Memory B cell (primary cell): ENCODE data around the gene FTCDNL1.
A peak's percentile ranks its signal among the peaks of the same experiment; 100 is the strongest.

Source experiments
- ATAC-seq: fragments of 150-1000 bp; cut with Tn5 transposase; 2 replicates; pipeline ENCODE4 v1.10.0; 2021; ENCODE audit warnings: low read depth, mild to moderate bottlenecking, moderate library complexity
- DNase-seq, 2 donors: peaks; one replicate each; pipeline ENCODE4 v3.0.0; 2022; ENCODE audit warnings: low spot score in 2 of 2
- H3K27ac Mint-ChIP-seq: one replicate; pipeline ENCODE4 v1.8.0; 2022; ENCODE audit warnings: mild to moderate bottlenecking, moderate library complexity, mixed read lengths
- H3K27me3 Mint-ChIP-seq: one replicate; pipeline ENCODE4 v1.8.0; 2022; ENCODE audit warnings: mixed read lengths
- H3K36me3 Mint-ChIP-seq: one replicate; pipeline ENCODE4 v1.8.0; 2022; ENCODE audit warnings: mild to moderate bottlenecking, mixed read lengths
- H3K4me1 Mint-ChIP-seq: one replicate; pipeline ENCODE4 v1.8.0; 2022; ENCODE audit warnings: mixed read lengths
- H3K4me3 Mint-ChIP-seq: one replicate; pipeline ENCODE4 v1.8.0; 2022; ENCODE audit warnings: mild to moderate bottlenecking, moderate library complexity, mixed read lengths
- H3K9me3 Mint-ChIP-seq: one replicate; pipeline ENCODE4 v1.8.0; 2022; ENCODE audit warnings: mixed read lengths

Gene FTCDNL1

GRCh38 chr2:199756743-199757142, 94.2 kb downstream of the FTCDNL1 start:
- H3K36me3 Mint-ChIP-seq = no peaks in the 10 kb centered on the region
- H3K9me3 Mint-ChIP-seq = peaks cover 4% of the 10 kb centered on the region
- peaks cover 2% of the 10 kb centered on the region for H3K4me1 Mint-ChIP-seq
- no peak overlapping the region for H3K4me3 Mint-ChIP-seq
- H3K27ac Mint-ChIP-seq = no peak overlapping the region
- ATAC-seq (no peak), DNase-seq (no peak)
- no peaks in the 10 kb centered on the region for H3K27me3 Mint-ChIP-seq

GRCh38 chr2:199756211-199756610, 94.8 kb downstream of the FTCDNL1 start:
- Mint-ChIP-seq H3K4me1 (peaks cover 2% of the 10 kb centered on the region), H3K36me3 (no peaks in the 10 kb centered on the region), H3K9me3 (peaks cover 4% of the 10 kb centered on the region), H3K27me3 (no peaks in the 10 kb centered on the region), H3K4me3 (no peak overlapping the region), H3K27ac (no peak overlapping the region)
- DNase-seq (no peak), ATAC-seq (no peak)

- Mint-ChIP-seq H3K27ac (no peak overlapping the region), H3K36me3 (no peaks in the 10 kb centered on the region), H3K27me3 (no peaks in the 10 kb centered on the region), H3K4me3 (no peak overlapping the region), H3K9me3 (peaks cover 4% of the 10 kb centered on the region), H3K4me1 (peaks cover 2% of the 10 kb centered on the region)
- ATAC-seq (no peak), DNase-seq (no peak)
Measured at GRCh38 chr2:199754766-199755165, 96.2 kb downstream of the FTCDNL1 start.

GRCh38 chr2:199751492-199752120, 99.4 kb downstream of the FTCDNL1 start:
- H3K27me3 Mint-ChIP-seq = peaks cover 3% of the 10 kb centered on the region
- ATAC-seq = no peak
- H3K9me3 Mint-ChIP-seq = peaks cover 4% of the 10 kb centered on the region
- H3K4me1 Mint-ChIP-seq = peaks cover 2% of the 10 kb centered on the region
- no peak overlapping the region for H3K27ac Mint-ChIP-seq
- no peaks in the 10 kb centered on the region for H3K36me3 Mint-ChIP-seq
- DNase-seq = no peak
- H3K4me3 Mint-ChIP-seq = no peak overlapping the region

- Mint-ChIP-seq H3K4me3 (no peak overlapping the region), H3K27ac (no peak overlapping the region), H3K9me3 (peaks cover 4% of the 10 kb centered on the region), H3K36me3 (no peaks in the 10 kb centered on the region), H3K4me1 (no peaks in the 10 kb centered on the region), H3K27me3 (peaks cover 5% of the 10 kb centered on the region)
- no peak for ATAC-seq
- DNase-seq = no peak
Measured at GRCh38 chr2:199749571-199749970, 101.4 kb downstream of the FTCDNL1 start.

- H3K9me3 Mint-ChIP-seq = no peaks in the 10 kb centered on the region
- H3K36me3 Mint-ChIP-seq = no peaks in the 10 kb centered on the region
- peaks cover under 1% of the 10 kb centered on the region for H3K4me1 Mint-ChIP-seq
Measured at GRCh38 chr2:199744724-199745123, 106.3 kb downstream of the FTCDNL1 start.

GRCh38 chr2:199744260-199744659, 106.7 kb downstream of the FTCDNL1 start:
- H3K4me1 Mint-ChIP-seq = peaks cover 2% of the 10 kb centered on the region
- no peak overlapping the region for H3K4me3 Mint-ChIP-seq
- H3K27ac Mint-ChIP-seq = no peak overlapping the region
- ATAC-seq = no peak
- peaks cover 5% of the 10 kb centered on the region for H3K27me3 Mint-ChIP-seq
- no peak for DNase-seq
- H3K36me3 Mint-ChIP-seq = no peaks in the 10 kb centered on the region
- H3K9me3 Mint-ChIP-seq = no peaks in the 10 kb centered on the region

More at GRCh38 chr2:199744724-199745123, 106.3 kb downstream of the FTCDNL1 start:
- H3K27me3 Mint-ChIP-seq = peaks cover 5% of the 10 kb centered on the region
- no peak overlapping the region for H3K4me3 Mint-ChIP-seq
- no peak for ATAC-seq
- H3K27ac Mint-ChIP-seq = no peak overlapping the region
- DNase-seq = no peak

GRCh38 chr2:199743415-199744120, 107.4 kb downstream of the FTCDNL1 start:
- DNase-seq (no peak), ATAC-seq (no peak)
- H3K4me3 Mint-ChIP-seq = no peak overlapping the region
- H3K9me3 Mint-ChIP-seq = no peaks in the 10 kb centered on the region
- H3K27ac Mint-ChIP-seq = no peak overlapping the region
- H3K4me1 Mint-ChIP-seq = peaks cover 2% of the 10 kb centered on the region
- H3K27me3 Mint-ChIP-seq = peaks cover 7% of the 10 kb centered on the region
- no peaks in the 10 kb centered on the region for H3K36me3 Mint-ChIP-seq

- Mint-ChIP-seq H3K36me3 (no peaks in the 10 kb centered on the region), H3K27me3 (peaks cover 6% of the 10 kb centered on the region), H3K4me1 (peaks cover 2% of the 10 kb centered on the region), H3K27ac (no peak overlapping the region), H3K4me3 (no peak overlapping the region), H3K9me3 (no peaks in the 10 kb centered on the region)
- DNase-seq (no peak), ATAC-seq (no peak)
Measured at GRCh38 chr2:199742884-199743283, 108.1 kb downstream of the FTCDNL1 start.

- no peaks in the 10 kb centered on the region for H3K9me3 Mint-ChIP-seq
- no peaks in the 10 kb centered on the region for H3K36me3 Mint-ChIP-seq
- DNase-seq (no peak), ATAC-seq (no peak)
- peaks cover 6% of the 10 kb centered on the region for H3K27me3 Mint-ChIP-seq
- no peak overlapping the region for H3K27ac Mint-ChIP-seq
- no peak overlapping the region for H3K4me3 Mint-ChIP-seq
- peaks cover 2% of the 10 kb centered on the region for H3K4me1 Mint-ChIP-seq
Measured at GRCh38 chr2:199740111-199740428, 110.9 kb downstream of the FTCDNL1 start.

- H3K27ac Mint-ChIP-seq = no peak overlapping the region
- H3K4me3 Mint-ChIP-seq = no peak overlapping the region
Measured at GRCh38 chr2:199739413-199740110, 111.4 kb downstream of the FTCDNL1 start.

GRCh38 chr2:199738727-199739412, 112.1 kb downstream of the FTCDNL1 start:
- no peak for ATAC-seq
- Mint-ChIP-seq H3K4me3 (no peak overlapping the region), H3K27ac (no peak overlapping the region), H3K36me3 (no peaks in the 10 kb centered on the region), H3K27me3 (peaks cover 4% of the 10 kb centered on the region), H3K4me1 (peaks cover 2% of the 10 kb centered on the region), H3K9me3 (no peaks in the 10 kb centered on the region)
- no peak for DNase-seq

More at GRCh38 chr2:199739413-199740110, 111.4 kb downstream of the FTCDNL1 start:
- DNase-seq (peak; percentile 34 to 59), ATAC-seq (no peak)
- H3K9me3 Mint-ChIP-seq = no peaks in the 10 kb centered on the region
- H3K36me3 Mint-ChIP-seq = no peaks in the 10 kb centered on the region
- H3K4me1 Mint-ChIP-seq = peaks cover 2% of the 10 kb centered on the region
- H3K27me3 Mint-ChIP-seq = peaks cover 4% of the 10 kb centered on the region

GRCh38 chr2:199734651-199735050, 116.3 kb downstream of the FTCDNL1 start:
- Mint-ChIP-seq H3K4me1 (peaks cover under 1% of the 10 kb centered on the region), H3K27me3 (peaks cover 11% of the 10 kb centered on the region), H3K36me3 (no peaks in the 10 kb centered on the region), H3K9me3 (no peaks in the 10 kb centered on the region), H3K27ac (no peak overlapping the region), H3K4me3 (no peak overlapping the region)
- DNase-seq (no peak), ATAC-seq (no peak)

- peaks cover 14% of the 10 kb centered on the region for H3K27me3 Mint-ChIP-seq
- no peak overlapping the region for H3K27ac Mint-ChIP-seq
- DNase-seq = no peak
- H3K4me1 Mint-ChIP-seq = no peaks in the 10 kb centered on the region
- H3K9me3 Mint-ChIP-seq = no peaks in the 10 kb centered on the region
- no peak overlapping the region for H3K4me3 Mint-ChIP-seq
- H3K36me3 Mint-ChIP-seq = no peaks in the 10 kb centered on the region
- no peak for ATAC-seq
Measured at GRCh38 chr2:199734011-199734410, 117.0 kb downstream of the FTCDNL1 start.
